Measurements from ENCODE around the gene SIX5. TPM values are rescaled to one million over a fixed set of nuclear protein-coding genes. Genes with fewer than 3 reads are reported as not detected.

Gene SIX5
- total and polyA plus RNA-seq, 9 of the 15 experiments (the other 6 are each of a cell fraction or from before 2014, with no cell fraction given), result 1.4 to 17.2 (median 7.4) TPM; not detected in 2

DNA sequence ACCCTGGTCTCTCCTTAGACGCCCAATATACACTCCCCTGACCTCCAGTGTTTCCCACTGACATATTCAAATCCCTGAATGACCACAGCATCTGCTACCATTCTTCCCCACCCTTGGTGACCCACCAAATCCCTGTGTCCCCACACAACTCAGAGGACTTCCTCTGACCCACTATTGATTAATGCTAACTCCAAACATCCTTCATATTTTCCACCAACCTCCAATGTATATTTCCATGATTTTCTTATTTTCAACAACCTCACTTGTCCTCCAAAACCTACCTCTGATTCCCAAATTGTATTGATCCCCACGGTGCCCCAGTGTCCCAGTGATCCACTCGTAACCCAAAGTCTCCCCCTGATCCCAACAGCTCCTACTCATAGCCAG, 24.1 kb upstream of the SIX5 start (continued):
- TF ChIP-seq ZNF407 (IDR thresholded peaks at IDR 0.05; ENCODE audit: low read depth) (0 out of 2 replicates have a peak, but pooled peaks have one; percentile 31), NKRF (IDR thresholded peaks at IDR 0.05; ENCODE audit: borderline replicate concordance) (0 out of 2 replicates have a peak, but pooled peaks have one; percentile 25), SMARCA5 (IDR thresholded peaks at IDR 0.05) (peak; percentile 54; the same call in 1 of the 2 replicates), MIER1 (IDR thresholded peaks at IDR 0.05; ENCODE audit: low read depth) (no peak)
